GM19239 (cell line): ENCODE measurements around the gene KLK15.
"Not testable (repeated sequence)": the region's sequence is repeated elsewhere in the genome, so short reads cannot be mapped to it uniquely, and the experiment has no call there.

Source experiments
- DNase-seq: peaks from one replicate; pipeline ENCODE4 v3.0.0; 2011; ENCODE audit warnings: low spot score; ENCODE audit not compliant: insufficient read length
- FAIRE-seq: peaks from 2 replicates; lab custom pipeline; 2011; peaks lifted over from hg19 to GRCh38; lab: Jason Lieb, UNC

Gene KLK15

DNA sequence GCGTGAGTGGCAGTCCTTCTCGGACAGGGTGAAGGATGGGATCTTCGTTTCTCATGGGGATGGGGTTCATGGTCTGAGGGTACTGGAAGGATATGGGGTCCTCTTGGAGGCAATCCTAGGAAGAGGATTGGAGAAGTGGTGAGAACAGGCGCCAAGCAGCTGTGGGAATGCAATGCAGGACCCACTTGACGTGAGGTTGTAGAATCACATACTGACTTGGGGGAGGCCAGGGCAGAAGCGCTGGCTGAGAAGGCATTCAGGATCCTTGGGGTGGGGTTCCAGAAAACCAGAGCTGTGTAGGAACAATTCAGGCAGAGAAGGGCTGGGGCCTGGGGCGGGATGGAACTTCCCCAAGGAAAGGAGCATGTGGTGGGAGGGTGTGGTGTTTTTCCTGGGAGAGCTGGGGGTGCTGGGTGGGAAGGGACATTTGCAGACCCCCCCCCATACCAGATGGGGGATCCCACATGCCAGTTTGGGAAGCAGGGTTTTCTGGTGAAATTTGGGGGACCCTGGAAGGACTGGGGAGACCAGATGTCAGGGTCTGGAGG, 10.6 kb downstream of the KLK15 start:
- no peak for DNase-seq
- no peak for FAIRE-seq

GRCh38 chr19:50821622-50822021, 11.8 kb downstream of the KLK15 start:
- FAIRE-seq (no peak), DNase-seq (no peak)

DNA sequence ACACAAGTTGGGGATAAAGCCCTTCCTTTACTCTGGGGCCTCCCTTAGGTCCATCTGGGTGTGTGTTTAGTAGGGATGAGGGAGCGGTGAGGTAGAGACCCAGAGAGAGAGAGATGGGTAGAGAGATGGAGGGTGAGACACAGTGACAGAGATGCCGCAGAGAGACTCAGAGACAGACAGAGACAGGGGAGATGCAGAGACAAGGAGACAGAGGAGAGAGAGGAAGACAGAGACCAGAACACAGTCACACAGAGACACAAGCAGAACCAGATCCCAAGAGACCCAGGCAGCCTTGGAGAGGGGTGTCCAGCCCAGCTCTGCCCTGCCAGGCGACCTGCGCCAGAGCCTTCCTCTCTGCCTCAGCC, 12.1 kb downstream of the KLK15 start:
- DNase-seq (no peak), FAIRE-seq (no peak)

- peak; percentile 85 for FAIRE-seq
- DNase-seq, result no peak
These were observed 12.7 kb downstream of the KLK15 start for GRCh38 chr19:50820549-50821247.

DNA sequence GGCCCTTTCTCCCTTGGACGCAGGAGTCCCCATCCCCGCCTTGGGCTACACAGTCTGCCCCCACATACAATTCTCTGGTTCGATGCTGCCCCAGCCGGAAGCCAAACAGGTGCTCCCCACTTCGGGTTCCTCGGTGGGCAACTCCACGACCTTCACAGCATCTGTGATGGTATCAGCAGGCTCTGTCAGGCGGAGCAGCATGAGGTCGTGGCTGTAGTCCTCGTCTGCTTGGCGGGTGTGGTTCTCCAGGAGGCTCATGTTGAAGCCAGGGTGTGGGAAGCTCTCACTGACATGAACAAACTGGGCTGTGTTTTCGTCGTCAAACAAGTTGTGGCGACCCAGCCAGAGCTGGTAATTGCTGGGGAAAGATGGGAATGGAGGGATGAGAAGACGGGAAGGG, 13.3 kb downstream of the KLK15 start:
- DNase-seq (no peak), FAIRE-seq (peak; percentile 79)

- no peak for DNase-seq
- no peak for FAIRE-seq
These were observed 13.7 kb downstream of the KLK15 start for GRCh38 chr19:50819636-50820035.

DNA sequence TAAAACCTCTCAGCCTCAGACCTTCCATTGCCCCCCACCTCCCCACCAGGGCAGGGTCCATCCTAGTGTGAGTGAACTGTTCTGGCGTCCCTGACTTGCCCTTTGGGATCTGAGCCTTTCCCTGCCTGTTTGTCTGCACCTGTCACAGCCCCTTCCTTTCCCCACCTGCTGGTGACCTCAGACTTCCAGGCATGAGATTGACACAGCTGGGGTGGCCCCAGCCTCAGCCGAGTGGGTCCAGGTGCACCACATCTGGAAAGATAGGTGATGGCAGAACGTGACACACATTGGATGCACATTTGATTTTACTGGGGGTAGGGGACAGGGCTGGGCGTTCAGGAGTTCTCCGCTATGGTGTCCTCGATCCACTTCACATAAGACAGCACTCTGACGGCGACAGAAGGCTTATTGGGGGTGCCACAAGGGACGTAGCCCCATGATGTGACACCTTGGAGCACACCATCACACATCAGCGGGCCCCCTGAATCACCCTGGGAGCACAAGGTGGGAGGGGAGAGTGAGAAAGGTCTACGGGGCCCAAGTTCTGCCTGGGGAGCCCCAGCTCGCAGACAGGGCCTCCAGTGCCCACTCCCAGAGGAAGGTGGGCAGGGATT, 14.4 kb downstream of the KLK15 start:
- DNase-seq (no peak), FAIRE-seq (peak; percentile 64)

DNA sequence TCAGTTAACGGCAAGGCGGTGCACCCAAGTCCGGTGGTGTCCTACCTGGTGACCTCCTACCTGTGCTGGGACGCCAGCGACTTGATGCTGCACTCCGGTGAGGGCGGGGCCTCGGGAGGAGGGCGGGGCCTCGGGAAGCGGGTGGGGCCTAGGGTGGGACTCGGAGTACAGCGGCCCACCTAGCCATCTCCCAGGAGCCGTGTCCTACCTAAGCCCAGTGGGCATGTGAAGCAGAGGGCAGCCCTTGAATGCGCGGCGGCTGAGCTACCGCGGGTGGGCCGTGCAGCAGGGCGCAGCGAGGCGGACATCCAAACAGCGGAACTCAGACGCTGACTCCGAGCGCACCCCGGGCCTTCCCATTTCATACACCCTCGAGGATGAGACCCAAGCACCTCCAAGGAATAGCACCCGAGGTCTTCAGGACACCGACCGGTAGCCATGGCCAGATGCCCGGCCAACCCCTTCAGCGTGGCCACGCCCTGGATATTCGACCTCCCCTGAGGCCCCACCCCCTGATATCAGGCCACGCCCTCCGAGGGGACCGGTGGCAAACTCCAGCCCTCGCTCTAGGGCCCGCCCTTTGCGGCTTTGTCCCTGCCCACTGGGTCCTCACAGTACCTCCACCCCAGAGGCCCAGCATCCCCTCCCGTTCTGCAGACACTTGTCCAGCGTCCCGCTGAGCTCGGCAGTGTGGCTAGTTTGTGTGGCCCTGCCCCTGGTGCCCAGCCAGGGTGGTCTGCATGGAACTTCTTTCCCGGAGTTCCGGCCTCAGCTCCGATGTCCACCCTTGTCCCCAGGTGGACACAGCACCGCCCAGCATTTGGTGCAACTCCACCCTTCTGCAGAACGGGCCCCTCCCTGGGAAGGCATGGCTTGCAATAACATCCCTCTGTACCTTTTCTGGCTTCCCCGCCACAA, 15.2 kb downstream of the KLK15 start:
- DNase-seq (peak; percentile 67), FAIRE-seq (no peak)

DNA sequence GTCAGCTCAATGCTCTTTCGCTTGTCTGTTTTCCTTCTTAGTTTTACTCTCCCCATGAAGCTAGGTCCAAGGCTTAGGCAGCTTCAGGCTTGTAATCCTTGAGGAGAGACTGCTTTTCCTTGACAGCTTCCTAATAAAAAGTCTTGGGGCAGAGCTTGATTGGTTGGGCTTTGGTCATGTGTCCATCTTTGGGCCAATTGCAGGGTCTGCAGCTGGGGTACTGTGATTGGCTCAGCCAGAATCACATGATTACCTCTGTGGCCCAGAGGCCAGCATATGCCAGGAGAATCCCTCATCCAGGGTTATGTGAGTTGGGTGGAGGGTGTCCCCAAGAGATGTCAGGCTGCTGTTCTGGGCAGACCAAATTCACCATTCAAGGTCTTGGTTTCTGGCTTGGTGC, 17.9 kb downstream of the KLK15 start:
- FAIRE-seq, result no peak

GRCh38 chr19:50814883-50815282, 18.5 kb downstream of the KLK15 start:
- DNase-seq, result no peak

More for the DNA sequence above, 17.9 kb downstream of the KLK15 start:
- no peak for DNase-seq

DNA sequence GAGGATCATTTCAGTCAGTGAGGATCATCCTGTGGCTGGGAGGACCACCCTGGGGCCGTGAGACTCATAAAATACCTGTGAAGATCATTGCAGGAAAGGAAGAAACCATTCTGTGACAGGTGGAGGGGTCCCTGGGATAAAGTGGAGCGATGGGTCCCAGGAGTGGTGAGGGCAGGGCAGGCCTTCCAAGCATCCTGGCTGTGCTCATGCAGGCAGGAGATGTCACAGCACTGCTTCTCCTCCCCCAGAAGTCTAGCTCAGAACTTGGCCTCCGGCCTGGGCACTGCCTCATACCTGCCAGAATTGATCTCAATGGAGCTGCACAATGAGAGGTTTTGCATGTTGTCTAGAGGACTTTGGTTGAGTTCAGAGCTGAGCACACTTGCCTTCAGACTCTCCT, 20.9 kb downstream of the KLK15 start:
- FAIRE-seq (no peak), DNase-seq (no peak)

More at GRCh38 chr19:50814883-50815282, 18.5 kb downstream of the KLK15 start:
- no peak for FAIRE-seq

DNA sequence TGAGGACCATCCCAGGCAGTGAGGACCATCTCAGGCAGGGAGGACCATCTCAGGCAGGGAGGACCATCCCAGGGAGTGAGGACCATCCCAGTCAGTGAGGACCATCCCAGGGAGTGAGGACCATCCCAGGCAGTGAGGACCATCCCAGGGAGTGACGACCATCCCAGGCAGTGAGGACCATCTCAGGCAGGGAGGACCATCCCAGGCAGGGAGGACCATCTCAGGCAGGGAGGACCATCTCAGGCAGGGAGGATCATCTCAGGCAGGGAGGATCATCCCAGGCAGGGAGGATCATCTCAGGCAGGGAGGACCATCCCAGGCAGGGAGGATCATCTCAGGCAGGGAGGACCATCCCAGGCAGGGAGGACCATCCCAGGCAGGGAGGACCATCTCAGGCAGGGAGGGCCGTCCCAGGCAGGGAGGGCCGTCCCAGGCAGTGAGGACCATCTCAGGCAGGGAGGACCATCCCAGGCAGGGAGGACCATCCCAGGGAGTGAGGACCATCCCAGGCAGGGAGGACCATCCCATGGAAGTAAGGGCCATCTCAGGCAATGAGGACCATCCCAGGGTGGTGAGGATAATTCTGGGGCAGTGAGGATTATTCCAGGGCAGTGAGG, 21.6 kb downstream of the KLK15 start:
- not testable (repeated sequence) for DNase-seq, FAIRE-seq

DNA sequence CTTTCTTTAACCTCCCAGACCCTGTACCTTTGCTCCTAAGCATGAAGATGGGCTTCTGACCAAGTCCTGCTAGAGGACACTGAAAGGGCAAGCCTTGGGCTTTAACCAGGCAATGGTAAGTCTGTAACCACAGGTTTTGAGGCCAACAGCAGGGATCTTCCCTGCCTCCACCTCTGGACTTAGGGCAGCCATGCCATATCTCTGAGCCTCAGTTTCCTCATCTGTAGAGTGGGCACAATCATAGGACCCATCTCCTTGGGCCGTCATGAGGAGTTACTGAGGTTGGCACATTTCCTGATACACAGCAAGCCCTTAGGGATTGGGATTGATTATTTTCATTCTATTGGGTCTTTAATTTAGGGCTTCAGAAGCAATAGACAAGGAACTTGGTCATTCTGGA, 24.5 kb downstream of the KLK15 start:
- no peak for FAIRE-seq
- no peak for DNase-seq

GRCh38 chr19:50804420-50805272, 28.7 kb downstream of the KLK15 start:
- FAIRE-seq, result peak; percentile 96
- peak; percentile 84 for DNase-seq

DNA sequence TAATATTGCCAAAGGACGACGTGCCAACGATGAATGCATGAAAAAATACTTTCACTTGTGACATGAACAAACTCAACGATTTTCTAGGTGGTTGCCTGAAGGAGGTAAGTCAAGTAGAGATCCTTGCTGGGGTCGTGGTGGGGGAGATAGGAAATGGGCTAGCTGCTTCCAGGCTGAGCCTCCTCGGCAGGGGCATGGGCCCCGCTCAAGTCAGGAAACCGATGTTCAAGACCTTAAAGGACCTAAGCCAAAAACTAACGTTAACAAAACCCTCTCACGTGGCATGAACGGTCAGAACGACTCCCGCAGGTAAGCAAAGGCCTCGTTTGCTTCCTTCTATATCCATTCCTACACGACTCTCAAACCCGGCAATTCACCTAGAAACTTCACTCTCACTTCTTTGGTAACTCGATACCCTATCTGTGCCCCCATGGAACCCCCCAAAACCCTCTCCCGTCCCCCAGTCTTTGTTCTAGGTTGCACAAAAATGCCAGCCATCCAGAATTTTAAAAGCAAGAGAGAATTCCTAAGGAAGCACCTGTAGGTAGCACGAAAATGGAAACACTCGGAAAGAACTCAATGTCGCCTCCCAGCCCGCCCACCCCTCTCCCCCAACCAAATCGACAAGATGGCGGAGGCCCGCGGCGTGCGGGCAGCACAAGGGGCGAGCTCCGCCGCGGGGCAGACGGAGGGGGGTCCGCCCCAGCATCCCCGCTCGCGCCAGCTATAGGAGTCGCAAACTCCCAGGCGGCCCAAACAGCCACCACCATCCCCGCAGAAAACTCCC, 29.5 kb downstream of the KLK15 start:
- no peak for DNase-seq
- FAIRE-seq, result peak; percentile 18

DNA sequence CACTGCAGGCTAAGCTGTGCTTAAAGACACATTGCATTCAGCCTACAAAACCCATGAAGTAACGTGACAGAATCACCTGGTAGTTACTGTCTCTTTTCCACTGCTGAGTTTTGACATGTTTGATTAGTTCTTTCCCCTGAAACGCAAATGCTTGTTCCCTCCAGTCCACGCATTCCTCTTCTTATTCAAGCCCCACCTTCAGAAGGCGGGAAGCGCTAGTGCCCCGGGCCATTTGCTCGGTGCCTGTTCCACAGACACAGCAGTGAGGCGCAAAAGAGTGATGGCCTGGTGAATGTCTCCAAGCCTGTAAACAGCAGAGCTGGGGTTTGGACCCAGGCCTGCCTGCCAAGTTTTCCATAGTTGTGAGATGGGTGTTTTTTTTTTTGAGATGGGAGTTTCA, 32.3 kb downstream of the KLK15 start:
- DNase-seq, result no peak
- FAIRE-seq, result no peak

- DNase-seq (no peak), FAIRE-seq (no peak)
These were observed 33.9 kb downstream of the KLK15 start for GRCh38 chr19:50799547-50799851.

DNA sequence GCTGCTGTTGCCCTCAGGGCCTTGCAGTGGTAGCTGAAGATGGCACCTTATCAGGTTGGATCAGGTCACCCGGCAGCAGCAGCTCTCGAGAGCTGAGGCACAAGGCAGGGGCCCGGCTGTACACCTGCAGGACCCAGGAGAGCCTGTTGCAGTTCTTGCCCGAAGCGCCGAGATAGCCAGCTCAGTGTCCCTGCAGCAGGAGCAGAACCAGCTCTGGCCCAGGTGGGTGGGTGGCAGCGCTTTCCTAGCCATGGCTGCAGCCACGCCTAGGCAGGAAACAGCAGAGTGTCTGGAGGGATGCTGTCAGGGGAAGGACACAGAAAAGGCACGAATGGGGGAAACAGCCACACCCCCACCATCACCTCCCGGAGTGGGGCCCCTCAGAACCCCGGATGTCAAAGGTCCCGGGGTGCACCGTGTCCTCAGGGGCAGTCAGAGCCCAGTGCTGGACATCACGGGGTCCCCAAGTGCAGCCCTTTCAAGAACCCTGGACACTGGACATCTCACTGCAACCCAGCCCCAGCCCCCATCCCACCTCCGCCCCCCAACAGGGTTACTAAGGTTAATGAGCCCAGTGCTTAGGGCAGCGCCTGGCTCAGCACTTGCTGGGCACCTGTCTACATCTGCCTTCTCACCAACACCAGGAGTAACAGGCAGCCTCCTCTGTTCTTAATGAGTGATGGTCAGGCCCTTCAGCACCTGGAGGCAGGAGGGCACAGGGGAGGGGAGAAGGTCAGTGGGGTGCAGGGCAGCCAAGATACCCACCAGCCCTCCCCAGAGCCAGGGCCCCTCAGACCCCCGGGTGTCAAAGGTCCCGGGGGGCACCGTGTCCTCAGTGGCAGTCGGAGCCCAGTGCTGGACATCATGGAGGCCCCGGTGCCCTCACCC, 34.5 kb downstream of the KLK15 start:
- DNase-seq, result no peak
- FAIRE-seq, result no peak
